ENCODE measurements around the gene THAP11.
A peak's percentile ranks its signal among the peaks of the same experiment; 100 is the strongest.

DNA sequence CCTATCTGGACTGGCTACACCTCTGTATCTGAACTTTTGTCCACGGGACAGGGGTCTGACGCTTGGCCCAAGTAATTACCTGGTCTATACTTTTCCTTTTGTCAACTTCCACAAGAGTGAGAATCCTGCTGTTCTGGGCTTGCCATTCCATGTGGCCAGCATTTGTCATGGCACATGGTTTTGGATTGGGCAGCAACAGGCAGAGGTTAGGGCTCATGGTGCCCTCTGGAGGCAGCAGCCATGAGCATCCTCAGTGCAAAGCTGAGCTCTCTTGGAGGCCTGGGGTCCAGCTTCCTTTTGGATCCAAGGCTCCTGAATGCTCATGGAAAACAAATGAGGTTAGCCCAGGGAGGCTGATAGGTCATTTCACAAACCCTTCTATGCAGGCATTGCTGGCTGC, 23.2 kb downstream of the THAP11 start:
- TF ChIP-seq EZH2 (IDR thresholded peaks at IDR 0.05; ENCODE audit: borderline replicate concordance, low read length) = no peak
- TF ChIP-seq, protein P1, sequence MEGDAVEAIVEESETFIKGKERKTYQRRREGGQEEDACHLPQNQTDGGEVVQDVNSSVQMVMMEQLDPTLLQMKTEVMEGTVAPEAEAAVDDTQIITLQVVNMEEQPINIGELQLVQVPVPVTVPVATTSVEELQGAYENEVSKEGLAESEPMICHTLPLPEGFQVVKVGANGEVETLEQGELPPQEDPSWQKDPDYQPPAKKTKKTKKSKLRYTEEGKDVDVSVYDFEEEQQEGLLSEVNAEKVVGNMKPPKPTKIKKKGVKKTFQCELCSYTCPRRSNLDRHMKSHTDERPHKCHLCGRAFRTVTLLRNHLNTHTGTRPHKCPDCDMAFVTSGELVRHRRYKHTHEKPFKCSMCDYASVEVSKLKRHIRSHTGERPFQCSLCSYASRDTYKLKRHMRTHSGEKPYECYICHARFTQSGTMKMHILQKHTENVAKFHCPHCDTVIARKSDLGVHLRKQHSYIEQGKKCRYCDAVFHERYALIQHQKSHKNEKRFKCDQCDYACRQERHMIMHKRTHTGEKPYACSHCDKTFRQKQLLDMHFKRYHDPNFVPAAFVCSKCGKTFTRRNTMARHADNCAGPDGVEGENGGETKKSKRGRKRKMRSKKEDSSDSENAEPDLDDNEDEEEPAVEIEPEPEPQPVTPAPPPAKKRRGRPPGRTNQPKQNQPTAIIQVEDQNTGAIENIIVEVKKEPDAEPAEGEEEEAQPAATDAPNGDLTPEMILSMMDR (conservative IDR thresholded peaks at IDR 0.05 in 1 of 2, IDR thresholded peaks at IDR 0.05 in 1 of 2; ENCODE audit: extremely low read depth in 1 of 2, insufficient read depth in 1 of 2, low read depth in 1 of 2, low read length in 2 of 2) = peak; percentile 34 to 65

All from mammary epithelial cell (primary cell).